Choroid plexus epithelial cell (primary cell): ENCODE results near the gene SPATS2L.

Experiments
- DNase-seq: peaks from one replicate; pipeline ENCODE4 v3.0.0-alpha.2; 2010; ENCODE audit warnings: low read depth
- H3K4me3 ChIP-seq: 2 replicates; pipeline ENCODE4 v1.5.1; 2011; ENCODE audit warnings: low read depth, mild to moderate bottlenecking, control low read depth, low read length, moderate library complexity
- CTCF ChIP-seq: conservative IDR thresholded peaks from 2 replicates; pipeline ENCODE4 v1.5.1; 2011; ENCODE audit warnings: low read depth, mild to moderate bottlenecking, control low read depth, inconsistent platforms, low read length, moderate library complexity

SPATS2L gene

GRCh38 chr2:200347301-200347700, 40.8 kb downstream of the SPATS2L start:
- TF ChIP-seq CTCF = no peak
- H3K4me3 ChIP-seq = no peak overlapping the region
- DNase-seq = no peak

- H3K4me3 ChIP-seq = no peak overlapping the region
- TF ChIP-seq CTCF = no peak
- DNase-seq = no peak
These were observed 42.5 kb downstream of the SPATS2L start for GRCh38 chr2:200348897-200349563.

GRCh38 chr2:200349868-200350267, 43.4 kb downstream of the SPATS2L start:
- no peak for DNase-seq
- H3K4me3 ChIP-seq = no peak overlapping the region
- no peak for TF ChIP-seq CTCF

GRCh38 chr2:200350850-200351285, 44.4 kb downstream of the SPATS2L start:
- peak; percentile 97 for DNase-seq
- no peak for TF ChIP-seq CTCF
- no peak overlapping the region for H3K4me3 ChIP-seq

GRCh38 chr2:200351815-200352214, 45.3 kb downstream of the SPATS2L start:
- DNase-seq = peak; percentile 39
- TF ChIP-seq CTCF = no peak
- no peak overlapping the region for H3K4me3 ChIP-seq

- DNase-seq = peak; percentile 92
These were observed 46.1 kb downstream of the SPATS2L start for GRCh38 chr2:200352636-200353035.

More at GRCh38 chr2:200352636-200353035, 46.1 kb downstream of the SPATS2L start:
- no peak overlapping the region for H3K4me3 ChIP-seq
- TF ChIP-seq CTCF = no peak
